GM12878 (cell line): ENCODE measurements around the gene GHITM. TPM values are rescaled to one million over a fixed set of nuclear protein-coding genes. Genes with fewer than 3 reads are reported as not detected.

Experiments used
- ATAC-seq: fragments of 200-7000 bp; cut with Tn5 transposase; 3 replicates; pipeline ENCODE4 v1.9.1; 2020; ENCODE audit warnings: mild to moderate bottlenecking, moderate library complexity
- BruUV-seq: library from RNA; stranded (reverse); fragments of 400-500 nt; replicated peaks from 2 replicates; lab custom pipeline; 2021; lab: Mats Ljungman, UMichigan
- CTCF ChIA-PET: fragments of 300-600 bp; sonication (Branson Sonifier 250); formaldehyde crosslinking; extraction: SDS; loops from one replicate; lab custom pipeline; 2021; ENCODE audit warnings: inconsistent platforms; lab: Yijun Ruan, JAX
- POLR2A ChIA-PET: fragments of 350-600 bp; formaldehyde crosslinking; extraction: SDS; loops from one replicate; lab custom pipeline; 2021; ENCODE audit warnings: inconsistent platforms; lab: Charles Lee
- RAD21 ChIA-PET: fragments of 300-600 bp; sonication (Branson Sonifier 250); formaldehyde crosslinking; loops from one replicate; lab custom pipeline; 2023; ENCODE audit warnings: antibody characterized with exemption; ENCODE audit not compliant: unreplicated experiment; lab: Charles Lee
- SMC1A ChIA-PET: fragments of 300-600 bp; sonication (Branson Sonifier 250); formaldehyde crosslinking; loops from one replicate; lab custom pipeline; 2023; ENCODE audit not compliant: unreplicated experiment, uncharacterized antibody; lab: Charles Lee
- DNase-seq: peaks from one replicate; pipeline ENCODE4 v3.0.0-alpha.2; 2011; ENCODE audit warnings: low read depth, low spot score
- FAIRE-seq: peaks from 3 replicates; lab custom pipeline; 2011; peaks lifted over from hg19 to GRCh38; lab: Jason Lieb, UNC
- H2AFZ ChIP-seq: 2 replicates; pipeline ENCODE4 v1.6.0; 2011; ENCODE audit warnings: low read depth, low read length, control low read depth; ENCODE audit not compliant: control insufficient read depth
- H3K27ac ChIP-seq: 2 replicates; pipeline ENCODE4 v1.5.1; 2011; ENCODE audit warnings: control low read depth; ENCODE audit not compliant: control insufficient read depth, insufficient read depth
- H3K27me3 ChIP-seq, 2 experiments: replicated peaks in 1 of 2; 2 replicates each; pipeline versions ENCODE4 v1.6.0 to v1.6.1; 2011; ENCODE audit warnings: low read length in 1 of 2; ENCODE audit not compliant: control insufficient read depth in 2 of 2, insufficient read depth in 2 of 2
- H3K36me3 ChIP-seq, 2 experiments: 2 replicates each; pipeline ENCODE4 v1.5.1; 2011; ENCODE audit warnings: low read length in 1 of 2; ENCODE audit not compliant: control insufficient read depth in 2 of 2, insufficient read depth in 2 of 2
- H3K4me1 ChIP-seq: 2 replicates; pipeline ENCODE4 v1.6.1; 2011; ENCODE audit warnings: mild to moderate bottlenecking, low read length, moderate library complexity, mixed read lengths; ENCODE audit not compliant: control insufficient read depth, insufficient read depth
- H3K4me2 ChIP-seq: 2 replicates; pipeline ENCODE4 v1.6.0; 2011; ENCODE audit warnings: control low read depth; ENCODE audit not compliant: control insufficient read depth, insufficient read depth
- H3K4me3 ChIP-seq: fragments of 200-600 bp; sonication (generic); 2 replicates; pipeline ENCODE4 v1.5.1; 2016
- H3K79me2 ChIP-seq: 2 replicates; pipeline ENCODE4 v1.6.0; 2011; ENCODE audit warnings: low read length; ENCODE audit not compliant: control insufficient read depth, insufficient read depth
- H3K9ac ChIP-seq: 2 replicates; pipeline ENCODE4 v1.8.0; 2011; ENCODE audit warnings: low read length, control low read depth, mixed read lengths; ENCODE audit not compliant: control insufficient read depth, insufficient read depth
- H3K9me3 ChIP-seq: replicated peaks from 3 replicates; pipeline ENCODE4 v1.5.1; 2011; ENCODE audit warnings: mild to moderate bottlenecking, low read length; ENCODE audit not compliant: control insufficient read depth, insufficient read depth
- H4K20me1 ChIP-seq: 2 replicates; pipeline ENCODE4 v1.6.0; 2011; ENCODE audit not compliant: control insufficient read depth, insufficient read depth
- MEF2A ChIP-seq: IDR thresholded peaks from 2 replicates; pipeline ENCODE4 v1.6.1; 2011; ENCODE audit warnings: low read depth, mild to moderate bottlenecking, low read length, moderate library complexity; ENCODE audit not compliant: insufficient read depth
- MYC ChIP-seq: IDR thresholded peaks from 2 replicates; pipeline ENCODE4 v1.6.1; 2011; ENCODE audit warnings: mild to moderate bottlenecking, low read length, moderate library complexity, inconsistent platforms; ENCODE audit not compliant: insufficient read depth, insufficient replicate concordance, insufficient read length, severe bottlenecking
- PAX5 ChIP-seq: IDR thresholded peaks from 2 replicates; pipeline ENCODE4 v1.6.1; 2011; ENCODE audit warnings: low read depth, low read length, borderline replicate concordance
- SPI1 ChIP-seq: IDR thresholded peaks from 2 replicates; pipeline ENCODE4 v1.6.1; 2011; ENCODE audit warnings: low read depth, mild to moderate bottlenecking, low read length, moderate library complexity, borderline replicate concordance; ENCODE audit not compliant: insufficient read depth
- ZNF207 ChIP-seq: fragments of 450-650 bp; IDR thresholded peaks from 2 replicates; pipeline ENCODE4 v1.6.1; 2014; ENCODE audit warnings: antibody characterized with exemption, mild to moderate bottlenecking, borderline replicate concordance
- ZSCAN29 ChIP-seq: fragments of 450-650 bp; IDR thresholded peaks from 2 replicates; pipeline ENCODE4 v1.6.1; 2017; ENCODE audit warnings: mild to moderate bottlenecking, moderate library complexity
- WGBS: methylation state at CpG from one replicate; pipeline ENCODE4 v1.1.6; 2016; ENCODE audit warnings: low lambda C conversion rate; ENCODE audit not compliant: insufficient replicate concordance, insufficient coverage; ENCODE audit errors: missing lambda C conversion rate; 5-methylcytosine and 5-hydroxymethylcytosine counted together
- in situ Hi-C: fragments of 300-500 bp; cut with MboI; formaldehyde crosslinking; loops from 9 replicates; pipeline ENCODE4 v1.14.3; 2018; ENCODE audit warnings: mixed read lengths
- intact Hi-C: fragments of 100-400 bp; cut with micrococcal nuclease; formaldehyde crosslinking; loops from one replicate; pipeline ENCODE4 v1.14.2; 2022; ENCODE audit not compliant: unreplicated experiment
- polyA plus RNA-seq, 11 experiments: library from polyadenylated mRNA; depleted of rRNA in 4 of 11; unstranded in 6 of 11; stranded (reverse) in 5 of 11; fragments of >200 nt; fragmentation: Nextera tagmentation in 4 of 11; fragmentation: Illumina TruSeq in 1 of 11; extraction: Ambion mirVana in 4 of 11; extraction: Trizol in 1 of 11; gene quantifications; 1 replicate in 1 of 11; 2 replicates in 10 of 11; pipeline versions ENCODE4 v1.2.1 to v1.2.3, GENCODE V29; 2011 to 2016; ENCODE audit warnings: inconsistent platforms in 2 of 11, missing spikeins in 2 of 11, low read depth in 1 of 11
- total RNA-seq, 4 experiments: library from RNA; depleted of rRNA in 3 of 4; stranded (reverse); fragments of >200 nt in 3 of 4; fragmentation: Illumina TruSeq in 1 of 4; extraction: Trizol in 1 of 4; gene quantifications; 2 replicates each; pipeline versions ENCODE4 v1.2.1 to v1.2.3, GENCODE V29; 2013 to 2021
- TF ChIP-seq, protein P1 (sequence below): fragments of 450-650 bp; IDR thresholded peaks from 2 replicates; pipeline ENCODE4 v1.6.1; 2016; ENCODE audit warnings: mild to moderate bottlenecking
- TF ChIP-seq, protein P2 (sequence below): IDR thresholded peaks from 2 replicates; pipeline ENCODE4 v1.6.1; 2012; ENCODE audit warnings: low read depth, low read length, improper control_type of control experiment
- TF ChIP-seq, protein P3 (sequence below): fragments of 450-650 bp; IDR thresholded peaks from 2 replicates; pipeline ENCODE4 v1.6.1; 2016; ENCODE audit warnings: mild to moderate bottlenecking, moderate library complexity, borderline replicate concordance

The GHITM gene
- total and polyA plus RNA-seq, 10 of the 15 experiments (the other 5 are each of a cell fraction or from before 2014, with no cell fraction given): 120 to 501 (median 209) TPM

DNA sequence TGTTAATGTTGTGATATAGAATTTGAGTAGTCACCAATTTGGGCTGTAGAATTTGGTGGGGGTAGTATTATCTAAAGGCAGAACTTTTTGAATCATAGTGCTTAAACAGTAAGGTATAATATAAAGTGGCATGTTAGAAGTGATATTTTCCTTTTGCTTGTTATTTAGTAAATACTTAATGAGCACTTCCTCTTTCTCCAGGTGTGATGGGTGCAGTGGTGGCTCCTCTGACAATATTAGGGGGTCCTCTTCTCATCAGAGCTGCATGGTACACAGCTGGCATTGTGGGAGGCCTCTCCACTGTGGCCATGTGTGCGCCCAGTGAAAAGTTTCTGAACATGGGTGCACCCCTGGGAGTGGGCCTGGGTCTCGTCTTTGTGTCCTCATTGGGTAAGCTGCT, 10.5 kb downstream of the GHITM start:
- CTCF ChIA-PET: interaction anchor here (0.6 to 25.5 kb wide), 11 partner anchors 9 to 373 kb away, joined by 3 to 788 read pairs (median 3); partner anchors contain the start of genes CDHR1, GHITM and GPR15LG
- H3K4me2 ChIP-seq: no peak overlapping the region
- POLR2A ChIA-PET: interaction anchor here (0.7 kb wide), 1 partner anchor 9 kb away, joined by 3 read pairs; no protein-coding TSS in a partner anchor
- intact Hi-C loops: loop anchor here (10.0 kb wide), 1 partner anchor 385 kb away; no protein-coding TSS in a partner anchor
- no peak overlapping the region for H3K27ac ChIP-seq
- FAIRE-seq (no peak), ATAC-seq (peak; percentile 42; the same call in 2 of the 3 replicates), DNase-seq (no peak)
- WGBS: 94% methylated on average over 2 of the region's 2 CpGs
- no peaks in the 10 kb centered on the region for H3K9me3 ChIP-seq
- H3K27me3 ChIP-seq: no peaks in the 10 kb centered on the region
- H3K36me3 ChIP-seq: peaks cover 5 to 36% of the 10 kb centered on the region in 2 experiments
- no TSS peak for BruUV-seq
- no peaks in the 10 kb centered on the region for H4K20me1 ChIP-seq
- in situ Hi-C loops: loop anchor here (10.0 kb wide), 1 partner anchor 55 kb away; no protein-coding TSS in a partner anchor
- H3K79me2 ChIP-seq: no peaks in the 10 kb centered on the region; the same call in 1 of the 2 replicates
- no peak overlapping the region for H2AFZ ChIP-seq
- no peak overlapping the region for H3K9ac ChIP-seq
- SMC1A ChIA-PET: interaction anchor here (0.6 to 4.9 kb wide), 11 partner anchors 8 to 115 kb away, joined by 3 to 155 read pairs (median 11); partner anchors contain the start of genes CDHR1, GHITM and LRIT1
- RAD21 ChIA-PET: interaction anchor here (0.6 to 3.8 kb wide), 12 partner anchors 11 to 107 kb away, joined by 3 to 74 read pairs (median 6); partner anchors contain the start of genes GHITM and GPR15LG
- H3K4me3 ChIP-seq: no peak overlapping the region
- no peaks in the 10 kb centered on the region for H3K4me1 ChIP-seq
- TF ChIP-seq MEF2A (no peak), ZNF207 (no peak), PAX5 (no peak), ZSCAN29 (no peak), SPI1 (peak; percentile 71), MYC (no peak)
- TF ChIP-seq, protein P1, sequence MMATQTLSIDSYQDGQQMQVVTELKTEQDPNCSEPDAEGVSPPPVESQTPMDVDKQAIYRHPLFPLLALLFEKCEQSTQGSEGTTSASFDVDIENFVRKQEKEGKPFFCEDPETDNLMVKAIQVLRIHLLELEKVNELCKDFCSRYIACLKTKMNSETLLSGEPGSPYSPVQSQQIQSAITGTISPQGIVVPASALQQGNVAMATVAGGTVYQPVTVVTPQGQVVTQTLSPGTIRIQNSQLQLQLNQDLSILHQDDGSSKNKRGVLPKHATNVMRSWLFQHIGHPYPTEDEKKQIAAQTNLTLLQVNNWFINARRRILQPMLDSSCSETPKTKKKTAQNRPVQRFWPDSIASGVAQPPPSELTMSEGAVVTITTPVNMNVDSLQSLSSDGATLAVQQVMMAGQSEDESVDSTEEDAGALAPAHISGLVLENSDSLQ: no peak
- TF ChIP-seq, protein P2, sequence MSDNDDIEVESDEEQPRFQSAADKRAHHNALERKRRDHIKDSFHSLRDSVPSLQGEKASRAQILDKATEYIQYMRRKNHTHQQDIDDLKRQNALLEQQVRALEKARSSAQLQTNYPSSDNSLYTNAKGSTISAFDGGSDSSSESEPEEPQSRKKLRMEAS: no peak
- TF ChIP-seq, protein P3, sequence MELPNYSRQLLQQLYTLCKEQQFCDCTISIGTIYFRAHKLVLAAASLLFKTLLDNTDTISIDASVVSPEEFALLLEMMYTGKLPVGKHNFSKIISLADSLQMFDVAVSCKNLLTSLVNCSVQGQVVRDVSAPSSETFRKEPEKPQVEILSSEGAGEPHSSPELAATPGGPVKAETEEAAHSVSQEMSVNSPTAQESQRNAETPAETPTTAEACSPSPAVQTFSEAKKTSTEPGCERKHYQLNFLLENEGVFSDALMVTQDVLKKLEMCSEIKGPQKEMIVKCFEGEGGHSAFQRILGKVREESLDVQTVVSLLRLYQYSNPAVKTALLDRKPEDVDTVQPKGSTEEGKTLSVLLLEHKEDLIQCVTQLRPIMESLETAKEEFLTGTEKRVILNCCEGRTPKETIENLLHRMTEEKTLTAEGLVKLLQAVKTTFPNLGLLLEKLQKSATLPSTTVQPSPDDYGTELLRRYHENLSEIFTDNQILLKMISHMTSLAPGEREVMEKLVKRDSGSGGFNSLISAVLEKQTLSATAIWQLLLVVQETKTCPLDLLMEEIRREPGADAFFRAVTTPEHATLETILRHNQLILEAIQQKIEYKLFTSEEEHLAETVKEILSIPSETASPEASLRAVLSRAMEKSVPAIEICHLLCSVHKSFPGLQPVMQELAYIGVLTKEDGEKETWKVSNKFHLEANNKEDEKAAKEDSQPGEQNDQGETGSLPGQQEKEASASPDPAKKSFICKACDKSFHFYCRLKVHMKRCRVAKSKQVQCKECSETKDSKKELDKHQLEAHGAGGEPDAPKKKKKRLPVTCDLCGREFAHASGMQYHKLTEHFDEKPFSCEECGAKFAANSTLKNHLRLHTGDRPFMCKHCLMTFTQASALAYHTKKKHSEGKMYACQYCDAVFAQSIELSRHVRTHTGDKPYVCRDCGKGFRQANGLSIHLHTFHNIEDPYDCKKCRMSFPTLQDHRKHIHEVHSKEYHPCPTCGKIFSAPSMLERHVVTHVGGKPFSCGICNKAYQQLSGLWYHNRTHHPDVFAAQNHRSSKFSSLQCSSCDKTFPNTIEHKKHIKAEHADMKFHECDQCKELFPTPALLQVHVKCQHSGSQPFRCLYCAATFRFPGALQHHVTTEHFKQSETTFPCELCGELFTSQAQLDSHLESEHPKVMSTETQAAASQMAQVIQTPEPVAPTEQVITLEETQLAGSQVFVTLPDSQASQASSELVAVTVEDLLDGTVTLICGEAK: no peak
- TF ChIP-seq, all 136 proteins: peak for 1
